Measurements from ENCODE around the gene MCHR1.
"Not testable (repeated sequence)": the region's sequence is repeated elsewhere in the genome, so short reads cannot be mapped to it uniquely, and the experiment has no call there.

The MCHR1 gene

DNA sequence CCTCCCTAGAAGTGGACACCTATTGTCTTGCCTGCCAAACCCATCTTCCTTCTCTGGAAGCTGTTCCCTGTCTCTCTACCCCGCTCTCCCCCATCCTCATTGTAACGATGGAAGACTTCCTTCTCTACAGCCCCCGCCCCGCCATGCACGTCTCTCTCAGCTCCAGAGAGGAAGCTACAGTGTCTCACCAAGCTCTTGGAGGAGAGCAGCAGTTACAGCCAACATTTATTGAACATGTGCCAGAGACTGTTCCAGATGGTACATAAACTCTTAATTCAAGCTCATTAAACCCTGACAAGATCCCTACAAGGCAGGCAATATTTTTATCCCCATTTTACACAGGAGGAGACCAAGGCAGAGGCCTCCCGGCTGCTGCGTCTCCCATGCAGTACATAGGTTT is 15.1 kb downstream of the MCHR1 start:
- DNase-seq = no peak

- DNase-seq = no peak
Measured at GRCh38 chr22:40701274-40701673, 22.0 kb downstream of the MCHR1 start.

GRCh38 chr22:40703174-40703573 is 23.9 kb downstream of the MCHR1 start:
- no peak for DNase-seq

DNA sequence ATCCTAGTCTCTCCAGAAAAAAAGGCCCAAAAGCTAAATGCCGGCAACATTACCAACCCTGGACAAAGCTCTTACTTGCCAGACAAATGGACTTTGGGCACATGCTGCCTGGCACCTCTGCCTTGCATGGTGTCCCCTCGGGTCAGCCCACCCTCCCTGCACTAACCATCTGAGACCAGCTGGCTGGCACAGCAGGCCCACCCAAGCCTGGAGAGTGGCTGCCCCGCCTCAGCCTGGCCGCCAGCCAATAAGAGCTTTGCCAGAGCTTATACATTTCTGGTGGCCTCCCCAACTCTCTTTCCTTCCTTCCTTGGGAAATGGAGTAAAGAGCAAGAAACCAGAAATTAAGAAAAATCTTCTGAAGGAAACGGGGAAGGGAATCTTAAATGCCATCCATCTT is 24.5 kb downstream of the MCHR1 start:
- no peak for DNase-seq

DNA sequence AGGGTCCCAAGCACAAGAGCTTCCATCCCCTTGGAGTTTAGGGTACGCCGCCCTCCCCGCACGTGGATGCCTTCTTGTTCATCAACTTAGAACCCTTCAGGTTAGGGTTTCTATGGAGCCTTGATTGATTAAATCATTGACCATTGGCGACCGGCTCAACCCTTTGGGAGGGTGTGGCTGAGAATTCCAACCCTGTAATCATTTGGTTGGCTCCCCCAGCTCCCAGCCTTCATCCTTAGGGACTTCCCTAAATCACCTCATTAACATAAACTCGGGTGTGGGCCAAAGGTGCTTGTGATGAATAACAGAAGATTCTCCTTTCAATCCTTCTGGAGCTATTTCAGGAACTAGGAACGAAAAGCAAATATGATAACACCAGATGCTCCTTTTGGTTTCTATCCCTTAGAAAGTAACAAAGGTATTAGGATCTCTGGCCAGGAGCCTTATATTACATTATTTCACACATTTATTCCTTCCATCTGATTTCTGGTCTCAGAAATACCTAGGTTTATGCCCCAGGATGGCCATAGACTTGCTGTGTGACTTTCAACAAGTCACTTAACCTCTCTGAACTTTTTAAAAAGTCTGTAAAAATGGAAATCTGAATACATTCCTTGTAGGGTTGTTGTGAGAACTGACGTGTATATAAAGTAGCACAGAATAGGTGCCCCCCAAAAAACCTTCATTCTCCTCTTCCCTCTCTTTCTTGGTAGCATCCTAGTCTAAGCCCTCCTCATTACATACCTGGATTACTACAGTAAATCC is 26.8 kb downstream of the MCHR1 start:
- DNase-seq = no peak

GRCh38 chr22:40707154-40707553 is 27.9 kb downstream of the MCHR1 start:
- no peak for DNase-seq

DNA sequence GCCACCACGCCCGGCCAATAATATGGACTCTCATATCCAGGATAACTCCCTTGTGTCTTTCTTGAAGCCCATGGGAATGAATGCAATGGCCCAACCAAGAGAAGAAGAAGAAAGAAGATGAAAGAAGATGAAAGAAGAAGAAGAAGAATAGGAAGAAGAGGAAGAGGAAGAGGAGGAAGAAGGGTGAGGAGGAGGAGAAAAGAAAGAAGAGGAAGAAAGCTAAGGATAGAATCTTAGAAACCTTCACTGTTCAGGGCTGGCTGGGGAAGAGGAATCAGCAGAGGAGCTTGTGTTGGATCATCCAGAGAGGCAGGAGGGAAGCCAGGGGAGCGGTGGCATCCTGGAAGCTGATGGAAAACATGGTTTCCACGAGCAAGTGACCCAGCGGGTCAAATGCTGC is 28.9 kb downstream of the MCHR1 start:
- DNase-seq = no peak

GRCh38 chr22:40709752-40710413 is 30.6 kb downstream of the MCHR1 start:
- no peak for DNase-seq

- no peak for DNase-seq
Measured at GRCh38 chr22:40712311-40712710, 33.0 kb downstream of the MCHR1 start.

GRCh38 chr22:40714499-40715337 is 35.4 kb downstream of the MCHR1 start:
- no peak for DNase-seq

DNA sequence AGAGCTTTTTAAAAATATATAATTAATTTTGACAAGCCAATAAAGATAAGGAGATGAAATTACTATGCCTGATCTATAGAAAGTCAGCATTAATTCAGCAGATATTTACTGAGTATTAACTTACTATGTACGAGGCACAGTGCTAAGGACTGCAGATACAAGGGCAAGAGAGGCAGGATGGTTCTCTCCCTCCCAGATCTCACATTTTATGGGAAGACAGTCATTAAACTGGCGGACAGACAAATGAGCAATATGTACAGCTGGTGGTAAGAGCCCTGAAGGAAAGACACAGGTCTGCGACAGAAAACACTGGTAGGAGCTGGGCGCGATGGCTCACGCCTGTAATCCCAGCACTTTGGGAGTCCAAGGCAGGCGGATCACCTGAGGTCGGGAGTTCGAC is 36.8 kb downstream of the MCHR1 start:
- DNase-seq = no peak

DNA sequence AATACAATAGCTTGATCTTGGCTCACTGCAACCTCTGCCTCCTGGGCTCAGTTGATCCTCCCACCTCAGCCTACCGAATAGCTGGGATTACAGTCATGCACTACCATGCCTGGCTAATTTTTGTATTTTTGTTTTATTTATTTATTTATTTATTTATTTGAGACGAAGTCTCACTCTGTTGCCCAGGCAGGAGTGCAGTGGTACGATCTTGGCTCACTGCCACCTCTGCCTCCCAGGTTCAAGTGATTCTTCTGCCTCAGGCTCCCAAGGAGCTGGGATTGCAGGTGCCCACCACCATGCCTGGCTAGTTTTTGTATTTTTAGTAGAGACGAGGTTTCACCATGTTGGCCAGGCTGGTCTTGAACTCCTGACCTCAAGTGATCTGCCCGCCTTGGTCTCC is 38.4 kb downstream of the MCHR1 start:
- not testable (repeated sequence) for DNase-seq

- no peak for DNase-seq
Measured at GRCh38 chr22:40718250-40719204, 39.2 kb downstream of the MCHR1 start.

- DNase-seq = no peak
Measured at GRCh38 chr22:40719599-40719998, 40.3 kb downstream of the MCHR1 start.

GRCh38 chr22:40720156-40720537 is 40.9 kb downstream of the MCHR1 start:
- DNase-seq = not testable (repeated sequence)

DNA sequence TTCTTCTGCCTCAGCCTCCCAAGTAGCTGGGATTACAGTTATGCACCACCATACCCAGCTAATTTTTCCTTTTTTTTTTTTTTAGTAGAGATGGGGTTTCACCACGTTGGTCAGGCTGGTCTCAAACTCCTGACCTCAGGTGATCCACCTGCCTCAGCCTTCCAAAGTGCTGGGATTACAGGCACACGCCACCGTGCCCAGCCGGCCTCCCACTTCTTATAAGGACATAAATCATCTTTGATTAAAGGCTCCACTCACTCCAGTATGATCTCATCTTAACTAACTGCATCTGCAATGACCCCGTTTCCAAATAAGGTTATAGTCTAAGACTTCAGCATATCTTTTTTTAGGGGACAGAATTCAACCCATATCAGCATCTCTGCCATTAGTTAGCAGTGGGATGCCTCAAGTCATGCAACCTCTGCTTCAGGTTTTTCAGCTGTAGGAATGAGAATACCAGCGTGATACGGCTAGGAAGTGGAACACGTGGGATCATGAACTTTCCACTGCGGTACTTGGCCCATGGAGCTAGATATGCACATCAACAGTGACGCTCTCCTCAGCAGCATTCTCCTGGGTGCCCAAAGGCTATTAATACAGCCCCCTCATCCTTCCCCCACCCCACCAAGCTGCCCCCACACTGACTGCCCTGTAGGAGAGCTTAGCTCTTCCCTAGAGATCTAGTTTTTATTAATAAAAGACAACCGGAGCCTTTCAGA is 41.4 kb downstream of the MCHR1 start:
- no peak for DNase-seq

DNA sequence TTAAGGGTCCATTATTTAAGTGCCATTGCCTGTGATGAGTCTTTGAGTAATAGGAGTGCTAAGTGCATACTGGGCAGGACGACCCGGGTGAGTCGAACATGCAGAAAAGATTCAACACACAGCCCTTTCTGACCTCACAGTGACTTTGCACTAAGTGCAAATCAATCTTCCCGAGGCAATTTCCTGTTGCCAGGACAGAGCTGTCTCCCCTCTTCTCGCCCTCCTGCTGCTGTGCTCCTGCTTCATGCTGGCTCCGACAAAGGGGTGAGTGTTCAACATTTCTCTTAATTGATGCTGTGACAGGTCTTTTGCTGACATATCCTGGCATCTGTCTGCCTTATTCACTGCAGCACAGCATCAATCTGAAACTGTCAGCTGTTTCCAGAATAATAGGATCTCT is 42.0 kb downstream of the MCHR1 start:
- no peak for DNase-seq

DNA sequence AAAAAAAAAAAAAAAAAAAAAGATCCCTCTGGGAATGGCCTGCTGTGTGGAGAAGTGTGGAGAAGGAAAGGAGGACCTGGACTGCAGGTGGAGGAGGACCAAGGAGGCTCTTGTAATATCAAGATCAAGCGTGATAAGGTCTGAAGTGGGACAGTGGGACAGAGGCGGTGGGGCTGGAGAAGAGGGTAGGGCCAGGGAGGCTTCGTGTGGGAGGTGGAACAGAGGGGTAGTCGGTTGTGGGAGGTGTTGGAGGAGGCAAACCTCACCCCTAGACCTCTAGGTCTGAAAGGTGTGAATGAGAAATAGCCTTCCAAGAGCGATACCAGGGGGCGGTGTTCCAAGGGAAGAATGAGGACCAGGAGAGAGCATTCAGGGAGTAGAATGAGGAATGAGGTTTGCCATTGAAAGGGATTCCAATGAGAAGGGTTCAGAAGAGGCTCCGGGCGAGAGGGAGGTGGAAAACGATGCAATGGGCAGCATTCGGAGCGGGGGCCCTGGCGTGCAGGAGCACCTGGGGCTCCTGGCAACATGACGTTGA is 44.2 kb downstream of the MCHR1 start:
- no peak for DNase-seq

GRCh38 chr22:40726514-40726913 is 47.2 kb downstream of the MCHR1 start:
- DNase-seq = peak; percentile 41

DNA sequence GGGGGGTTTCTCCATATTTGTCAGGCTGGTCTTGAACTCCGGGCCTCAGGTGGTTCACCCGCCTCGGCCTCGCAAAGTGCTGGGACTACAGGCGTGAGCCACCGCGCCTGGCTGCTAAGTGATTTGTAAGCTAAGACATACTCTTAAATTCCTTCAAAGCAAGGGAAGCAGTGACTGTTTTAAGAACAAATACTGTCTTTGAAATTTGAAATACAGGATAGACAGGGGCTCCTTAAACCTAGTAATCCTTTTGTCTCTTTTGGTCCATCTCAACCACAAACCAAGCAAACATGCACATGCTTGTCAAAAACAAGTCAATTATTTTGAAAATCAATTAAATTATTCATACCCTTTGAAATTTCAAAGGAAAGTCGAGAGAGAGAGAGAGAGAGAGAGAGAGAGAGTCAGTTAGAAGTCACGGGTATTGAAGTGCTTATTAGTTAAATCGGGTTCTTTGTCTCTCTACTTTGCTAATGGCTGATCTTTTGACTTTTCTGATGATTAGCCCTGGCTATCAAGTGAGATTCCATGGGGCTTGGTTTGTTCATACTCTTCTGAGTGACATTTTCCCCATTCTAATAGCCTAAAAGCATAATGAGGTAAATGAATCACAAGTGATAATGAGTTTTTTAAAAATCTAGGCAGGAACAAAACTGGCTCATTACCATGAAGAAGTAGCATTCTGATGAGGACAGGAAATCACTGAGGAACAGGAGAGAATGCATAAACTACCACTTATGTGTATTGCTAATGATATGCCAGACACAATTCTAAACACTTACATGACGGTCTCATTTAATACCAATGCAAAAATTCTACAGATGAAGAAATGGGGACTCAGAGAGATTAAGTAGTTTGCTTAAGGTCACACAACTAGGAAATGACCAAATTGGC is 48.0 kb downstream of the MCHR1 start:
- DNase-seq = no peak
